Calu3 (cell line): ENCODE measurements around the gene MED6. TPM values are rescaled to one million over a fixed set of nuclear protein-coding genes. Genes with fewer than 3 reads are reported as not detected.

Experiments used
- Bru-seq: library from RNA; stranded (reverse); fragments of 400-500 nt; gene quantifications from one replicate; lab custom pipeline; 2021; lab: Mats Ljungman, UMichigan
- BruChase-seq, 2 experiments: library from RNA; stranded (reverse); fragments of 400-500 nt; gene quantifications; one replicate each; lab custom pipeline; 2021; lab: Mats Ljungman, UMichigan
- BruUV-seq: library from RNA; stranded (reverse); fragments of 400-500 nt; replicated peaks from 2 replicates; lab custom pipeline; 2021; lab: Mats Ljungman, UMichigan
- CTCF ChIA-PET: fragments of 300-600 bp; sonication (Branson Sonifier 250); formaldehyde crosslinking; loops from one replicate; lab custom pipeline; 2022; ENCODE audit warnings: antibody characterized with exemption; lab: Charles Lee
- DNase-seq: peaks from one replicate; pipeline ENCODE4 v3.0.0; 2022
- H3K27ac Mint-ChIP-seq: one replicate; pipeline ENCODE4 v1.8.0; 2022; ENCODE audit warnings: mixed read lengths; ENCODE audit not compliant: unreplicated experiment
- H3K27me3 Mint-ChIP-seq: one replicate; pipeline ENCODE4 v1.8.0; 2022; ENCODE audit warnings: mixed read lengths; ENCODE audit not compliant: unreplicated experiment
- H3K36me3 Mint-ChIP-seq: one replicate; pipeline ENCODE4 v1.8.0; 2022; ENCODE audit warnings: mild to moderate bottlenecking, moderate library complexity, mixed read lengths; ENCODE audit not compliant: insufficient read depth, unreplicated experiment
- H3K4me1 Mint-ChIP-seq: one replicate; pipeline ENCODE4 v1.8.0; 2022; ENCODE audit warnings: mild to moderate bottlenecking, low read depth, mixed read lengths; ENCODE audit not compliant: unreplicated experiment
- H3K4me3 Mint-ChIP-seq: one replicate; pipeline ENCODE4 v1.8.0; 2022; ENCODE audit warnings: mild to moderate bottlenecking, low read depth, moderate library complexity, mixed read lengths; ENCODE audit not compliant: unreplicated experiment
- H3K9me3 Mint-ChIP-seq: one replicate; pipeline ENCODE4 v1.8.0; 2022; ENCODE audit warnings: low read depth, mixed read lengths; ENCODE audit not compliant: unreplicated experiment
- intact Hi-C: fragments of 100-400 bp; cut with micrococcal nuclease; formaldehyde crosslinking; loops from one replicate; pipeline ENCODE4 v1.10.0; 2022; ENCODE audit not compliant: unreplicated experiment
- long read RNA-seq: library from polyadenylated mRNA; stranded (forward); transcript quantifications from one replicate; pipeline ENCODE4 v2.0.0, GENCODE V29; 2022
- total RNA-seq: library from RNA; stranded (reverse); gene quantifications from 2 replicates; pipeline ENCODE4 v1.2.3, GENCODE V29; 2022
- TF ChIP-seq, protein P1 (sequence below): fragments of 200-600 bp; IDR thresholded peaks from one replicate; pipeline ENCODE4 v1.8.0; 2022; ENCODE audit warnings: antibody characterized with exemption; ENCODE audit not compliant: unreplicated experiment

MED6 gene, protein sequence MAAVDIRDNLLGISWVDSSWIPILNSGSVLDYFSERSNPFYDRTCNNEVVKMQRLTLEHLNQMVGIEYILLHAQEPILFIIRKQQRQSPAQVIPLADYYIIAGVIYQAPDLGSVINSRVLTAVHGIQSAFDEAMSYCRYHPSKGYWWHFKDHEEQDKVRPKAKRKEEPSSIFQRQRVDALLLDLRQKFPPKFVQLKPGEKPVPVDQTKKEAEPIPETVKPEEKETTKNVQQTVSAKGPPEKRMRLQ
- 38.3 and 45.4 TPM in 2 replicates for total RNA-seq
- Bru-seq, nascent RNA: percentile 95 among the genes with signal in this experiment
- BruChase-seq, experiment 1, labeled RNA remaining after a 6-hour chase: percentile 86 among the genes with signal in this experiment
- BruChase-seq, experiment 2, labeled RNA remaining after a 2-hour chase: percentile 95 among the genes with signal in this experiment
- long read RNA-seq, transcript MED6-201 (8 exons, 1,995 nt): major isoform, 26 of 30 reads
- long read RNA-seq, partial matches to known transcripts: 0 of 30 reads
- long read RNA-seq, other reads (novel, unspliced or antisense): 3 of 30 reads

DNA sequence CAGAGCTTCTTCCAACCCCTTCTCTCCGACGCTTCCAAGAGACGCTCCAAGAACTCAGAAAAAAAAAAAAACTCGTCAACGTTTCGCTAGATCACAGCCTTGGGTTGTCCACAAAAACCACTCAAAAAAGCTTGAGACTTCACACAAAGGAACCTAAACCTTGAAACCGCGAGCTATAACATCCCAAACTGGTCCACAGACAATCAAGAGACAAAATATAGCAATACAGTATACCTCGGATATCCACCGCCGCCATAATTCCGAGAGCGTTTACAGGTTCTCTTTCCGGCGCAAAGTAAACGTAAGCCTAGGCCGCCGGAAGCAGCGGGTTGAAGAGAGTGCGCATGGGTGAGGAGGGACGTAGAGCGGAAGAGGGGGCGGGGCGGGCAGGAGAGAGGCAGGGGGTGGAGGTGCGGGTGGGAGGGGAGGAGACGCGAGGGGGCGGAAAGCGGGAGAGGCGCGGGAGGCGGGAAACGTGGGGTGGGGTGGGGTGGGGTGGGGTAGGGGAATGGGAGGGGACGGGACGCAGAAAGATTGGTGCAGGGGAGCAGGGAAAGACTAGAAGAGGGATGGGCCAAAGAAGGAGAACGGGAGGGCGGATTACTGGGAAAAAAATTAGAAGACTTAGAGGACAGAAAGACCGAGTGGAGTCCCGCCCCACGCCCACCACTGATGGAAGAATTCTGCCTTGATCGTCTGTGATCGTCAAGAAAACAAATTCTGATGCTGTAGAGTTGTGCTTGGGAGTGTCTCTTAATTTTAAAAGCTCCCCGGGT, at the start of gene MED6:
Gene MED6, minus strand, starts transcription at position 274 of the 776 bp plus-strand sequence. Its CDS starts 18 bp downstream, at position 256.
- no peaks in the 10 kb centered on the region for H3K27me3 Mint-ChIP-seq
- BruUV-seq: no TSS peak
- intact Hi-C loops: no loop called here
- peaks cover 19% of the 10 kb centered on the region for H3K36me3 Mint-ChIP-seq
- peaks cover 21% of the 10 kb centered on the region for H3K4me1 Mint-ChIP-seq
- CTCF ChIA-PET: interaction anchor here (0.7 to 1.3 kb wide), 2 partner anchors 108 to 209 kb away, joined by 5 to 7 read pairs; partner anchors contain the start of gene MAP3K9
- TF ChIP-seq, protein P1, sequence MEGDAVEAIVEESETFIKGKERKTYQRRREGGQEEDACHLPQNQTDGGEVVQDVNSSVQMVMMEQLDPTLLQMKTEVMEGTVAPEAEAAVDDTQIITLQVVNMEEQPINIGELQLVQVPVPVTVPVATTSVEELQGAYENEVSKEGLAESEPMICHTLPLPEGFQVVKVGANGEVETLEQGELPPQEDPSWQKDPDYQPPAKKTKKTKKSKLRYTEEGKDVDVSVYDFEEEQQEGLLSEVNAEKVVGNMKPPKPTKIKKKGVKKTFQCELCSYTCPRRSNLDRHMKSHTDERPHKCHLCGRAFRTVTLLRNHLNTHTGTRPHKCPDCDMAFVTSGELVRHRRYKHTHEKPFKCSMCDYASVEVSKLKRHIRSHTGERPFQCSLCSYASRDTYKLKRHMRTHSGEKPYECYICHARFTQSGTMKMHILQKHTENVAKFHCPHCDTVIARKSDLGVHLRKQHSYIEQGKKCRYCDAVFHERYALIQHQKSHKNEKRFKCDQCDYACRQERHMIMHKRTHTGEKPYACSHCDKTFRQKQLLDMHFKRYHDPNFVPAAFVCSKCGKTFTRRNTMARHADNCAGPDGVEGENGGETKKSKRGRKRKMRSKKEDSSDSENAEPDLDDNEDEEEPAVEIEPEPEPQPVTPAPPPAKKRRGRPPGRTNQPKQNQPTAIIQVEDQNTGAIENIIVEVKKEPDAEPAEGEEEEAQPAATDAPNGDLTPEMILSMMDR: no peak
- DNase-seq: peak; percentile 92
- peaks cover 3% of the 10 kb centered on the region for H3K9me3 Mint-ChIP-seq
- peak within 1 kb of the TSS; percentile 95 for H3K27ac Mint-ChIP-seq
- H3K4me3 Mint-ChIP-seq: peak within 1 kb of the TSS; percentile 96

DNA sequence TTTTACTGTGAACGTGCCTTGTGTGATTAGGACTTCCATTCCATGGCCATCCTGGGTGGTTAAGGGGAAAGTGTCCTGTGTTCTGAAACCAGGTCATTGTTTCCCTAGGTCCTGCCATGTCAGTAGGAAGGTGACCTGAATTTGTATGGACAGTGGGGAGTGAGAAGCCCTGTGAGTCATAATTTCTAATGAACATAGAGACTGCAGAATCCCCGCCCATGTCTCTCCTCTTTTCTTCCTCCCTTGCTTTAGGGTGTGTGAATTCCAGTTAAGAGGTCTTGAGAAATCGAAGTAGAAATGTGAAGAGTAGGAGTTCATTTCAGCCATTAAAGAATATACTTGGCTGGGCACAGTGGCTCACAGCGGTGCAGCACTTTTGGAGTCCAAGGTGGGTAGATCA, 49.3 kb upstream of the MED6 start:
- no peaks in the 10 kb centered on the region for H3K4me1 Mint-ChIP-seq
- intact Hi-C loops: no loop called here
- no peak overlapping the region for H3K27ac Mint-ChIP-seq
- TF ChIP-seq, protein P1: no peak
- BruUV-seq: no TSS peak
- no peaks in the 10 kb centered on the region for H3K27me3 Mint-ChIP-seq
- no peaks in the 10 kb centered on the region for H3K36me3 Mint-ChIP-seq
- no peak overlapping the region for H3K4me3 Mint-ChIP-seq
- H3K9me3 Mint-ChIP-seq: no peaks in the 10 kb centered on the region
- no peak for DNase-seq
- CTCF ChIA-PET: no interaction called here

DNA sequence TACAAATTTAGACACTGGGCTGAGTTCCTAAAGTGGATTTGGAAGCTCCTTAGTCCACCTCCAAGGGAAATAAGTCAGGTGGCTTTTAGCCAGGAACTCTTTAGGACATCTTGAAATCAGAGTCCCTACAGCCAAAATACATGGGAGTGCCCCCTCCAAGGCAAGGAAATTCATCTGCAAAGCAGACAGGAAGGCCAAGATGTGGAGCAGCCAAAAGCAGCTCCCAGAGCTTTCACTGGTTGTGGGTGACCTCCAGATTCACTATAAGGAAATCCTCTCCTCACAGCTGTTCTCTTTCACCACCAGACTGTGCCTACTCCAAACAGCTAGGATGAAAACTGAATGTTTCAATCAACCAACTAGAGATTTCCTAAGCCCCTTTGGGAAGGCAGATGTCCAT, 47.9 kb upstream of the MED6 start:
- no peak for DNase-seq

DNA sequence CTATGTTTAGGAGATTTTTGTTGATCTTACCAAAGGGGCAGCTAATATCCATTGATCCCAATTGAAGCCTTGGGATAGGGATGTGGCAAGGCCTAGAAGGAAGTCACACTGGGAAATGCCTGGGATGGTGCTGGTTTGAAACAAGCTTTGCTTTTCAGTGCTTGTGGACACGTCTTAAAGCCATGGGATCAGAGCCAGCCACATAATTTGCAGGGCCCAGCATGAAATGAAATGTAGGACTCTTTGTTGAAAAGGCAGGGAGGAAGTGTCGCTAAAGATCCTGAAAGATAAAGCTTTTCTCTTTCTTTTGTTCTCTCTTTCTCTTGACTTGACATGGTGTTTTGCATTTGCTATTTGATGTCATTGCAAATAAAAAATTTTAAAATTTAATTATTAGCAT, 46.2 kb upstream of the MED6 start:
- no peak overlapping the region for H3K27ac Mint-ChIP-seq
- intact Hi-C loops: no loop called here
- H3K4me3 Mint-ChIP-seq: no peak overlapping the region
- no TSS peak for BruUV-seq
- DNase-seq: no peak
- H3K27me3 Mint-ChIP-seq: no peaks in the 10 kb centered on the region
- CTCF ChIA-PET: no interaction called here
- TF ChIP-seq, protein P1: no peak
- peaks cover 17% of the 10 kb centered on the region for H3K36me3 Mint-ChIP-seq
- H3K9me3 Mint-ChIP-seq: no peaks in the 10 kb centered on the region
- peaks cover 8% of the 10 kb centered on the region for H3K4me1 Mint-ChIP-seq

More for the DNA sequence above, 47.9 kb upstream of the MED6 start:
- Mint-ChIP-seq H3K27ac (no peak overlapping the region), H3K27me3 (no peaks in the 10 kb centered on the region), H3K4me3 (no peak overlapping the region), H3K9me3 (no peaks in the 10 kb centered on the region), H3K36me3 (peaks cover 4% of the 10 kb centered on the region), H3K4me1 (peaks cover 5% of the 10 kb centered on the region)
- no TSS peak for BruUV-seq
- TF ChIP-seq, protein P1: no peak
- intact Hi-C loops: no loop called here
- CTCF ChIA-PET: no interaction called here
